GM19023 (cell line): ENCODE results near the gene MBTPS1.

Experiments used
- ATAC-seq: cut with Tn5 transposase; IDR thresholded peaks from one replicate; pipeline ENCODE4 v1.9.1; 2021; ENCODE audit warnings: mild to moderate bottlenecking, moderate library complexity; ENCODE audit not compliant: unreplicated experiment

MBTPS1 gene

GRCh38 chr16:84080378-84080777 is 36.4 kb downstream of the MBTPS1 start:
- no peak for ATAC-seq

DNA sequence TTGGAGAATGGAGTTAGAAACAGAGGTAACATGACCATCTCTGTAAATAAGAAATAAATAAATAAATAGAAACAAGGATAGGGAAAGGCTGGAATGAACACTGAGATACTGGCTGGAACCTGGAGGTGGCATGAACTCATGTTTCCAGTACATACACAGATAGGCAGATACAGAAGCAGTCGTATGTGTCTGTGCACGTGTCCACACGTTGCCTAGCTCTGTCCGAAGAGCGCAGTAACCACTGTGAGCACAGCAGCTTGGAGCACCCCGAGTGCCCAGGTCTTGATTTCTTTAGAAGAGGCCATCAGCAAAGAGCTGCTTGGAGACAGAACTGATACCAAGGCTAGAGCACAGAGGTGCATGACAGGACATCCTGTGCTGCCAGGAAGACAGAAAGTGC is 37.1 kb downstream of the MBTPS1 start:
- ATAC-seq: no peak

DNA sequence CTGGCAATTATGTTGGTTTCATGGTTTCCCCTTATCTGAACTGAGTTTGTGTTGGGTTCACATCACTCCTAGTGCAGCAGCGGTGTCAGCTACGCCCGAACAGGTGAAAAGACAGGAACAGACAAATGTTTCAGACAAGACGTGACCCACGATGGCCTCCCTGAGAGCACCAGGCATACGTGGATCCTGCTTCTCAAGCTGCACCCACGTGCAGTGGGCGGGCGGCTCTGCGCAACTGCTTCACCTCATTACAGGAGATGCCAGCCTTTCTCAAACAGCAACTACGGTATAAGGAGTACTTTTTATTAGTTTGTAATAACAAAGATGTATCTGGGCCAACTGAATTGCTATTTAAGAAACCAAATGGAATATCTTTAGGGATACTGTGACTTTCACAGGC is 41.4 kb downstream of the MBTPS1 start:
- ATAC-seq: no peak

- ATAC-seq: no peak
Measured at GRCh38 chr16:84074721-84075120, 42.0 kb downstream of the MBTPS1 start.

DNA sequence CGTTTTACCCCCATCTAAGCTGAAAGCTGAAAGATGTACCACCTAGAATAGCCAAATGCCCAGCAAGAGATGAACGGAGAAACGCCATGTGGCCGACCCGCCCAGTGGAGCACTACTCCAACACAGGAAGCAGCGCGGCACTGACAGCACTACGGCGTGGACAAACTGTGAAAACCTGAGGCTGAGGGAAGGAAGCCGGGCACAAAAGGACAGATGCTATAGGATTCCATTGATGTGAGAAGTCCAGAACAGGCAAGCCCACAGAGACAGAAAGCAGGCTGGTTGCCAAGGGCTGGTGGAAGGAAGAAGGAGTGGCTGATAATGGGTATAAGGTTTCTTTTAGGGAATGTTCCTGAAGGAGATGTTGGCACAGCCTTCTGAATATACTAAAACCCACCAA is 44.7 kb downstream of the MBTPS1 start:
- no peak for ATAC-seq

DNA sequence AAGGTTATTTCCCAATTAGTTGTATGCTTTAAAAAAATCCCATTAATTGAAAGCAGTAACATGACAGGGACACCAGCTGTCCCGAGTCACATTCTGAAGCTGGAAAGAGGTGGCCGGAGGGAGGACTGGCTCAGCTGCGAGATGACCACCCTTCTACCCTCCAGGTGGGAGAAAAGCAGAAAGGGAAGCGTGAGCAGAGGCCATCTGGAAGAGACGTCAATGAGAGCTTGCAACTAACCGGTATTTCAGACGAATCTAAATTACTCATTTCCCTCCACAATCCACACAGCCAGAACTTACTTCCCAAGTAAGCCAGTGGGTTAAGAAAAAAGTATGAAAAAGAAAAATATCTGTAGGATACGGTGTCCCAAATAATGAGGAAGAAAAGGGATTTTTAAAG is 45.6 kb downstream of the MBTPS1 start:
- no peak for ATAC-seq

- no peak for ATAC-seq
Measured at GRCh38 chr16:84069540-84069939, 47.2 kb downstream of the MBTPS1 start.

DNA sequence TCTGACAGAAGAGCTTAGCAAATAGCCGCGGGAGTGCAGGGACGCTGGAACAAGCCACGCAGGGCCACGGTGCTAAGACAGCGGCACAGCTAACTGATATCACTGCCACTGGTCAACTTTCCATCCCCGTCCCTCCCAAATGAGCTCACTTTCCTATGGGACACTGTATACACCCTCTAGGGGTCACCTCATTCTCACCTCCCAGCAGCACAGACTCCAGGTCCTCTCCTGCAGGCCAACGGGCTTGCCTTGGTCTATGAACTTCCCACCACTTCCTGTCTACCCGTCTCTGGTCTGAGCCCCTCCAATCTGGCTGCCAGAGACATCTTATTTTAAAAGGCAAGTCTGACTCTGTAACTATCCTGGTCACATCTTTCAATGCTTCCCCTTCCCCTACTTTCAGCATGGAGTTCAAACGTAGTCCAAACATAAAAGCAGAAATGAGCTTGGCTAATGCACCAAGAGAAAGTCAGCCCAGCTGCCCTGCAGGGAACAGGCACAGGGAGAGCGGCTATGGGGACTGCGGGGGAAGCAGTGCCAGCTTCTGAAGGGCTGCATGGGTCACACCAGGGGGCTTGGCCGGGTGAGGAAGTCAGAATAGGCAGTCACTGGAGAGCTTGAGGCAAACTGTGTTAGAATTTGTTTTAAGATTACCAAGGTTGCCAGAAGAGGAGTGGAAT is 47.8 kb downstream of the MBTPS1 start:
- no peak for ATAC-seq

- no peak for ATAC-seq
Measured at GRCh38 chr16:84068041-84068440, 48.7 kb downstream of the MBTPS1 start.

GRCh38 chr16:84067640-84068039 is 49.1 kb downstream of the MBTPS1 start:
- ATAC-seq: no peak

DNA sequence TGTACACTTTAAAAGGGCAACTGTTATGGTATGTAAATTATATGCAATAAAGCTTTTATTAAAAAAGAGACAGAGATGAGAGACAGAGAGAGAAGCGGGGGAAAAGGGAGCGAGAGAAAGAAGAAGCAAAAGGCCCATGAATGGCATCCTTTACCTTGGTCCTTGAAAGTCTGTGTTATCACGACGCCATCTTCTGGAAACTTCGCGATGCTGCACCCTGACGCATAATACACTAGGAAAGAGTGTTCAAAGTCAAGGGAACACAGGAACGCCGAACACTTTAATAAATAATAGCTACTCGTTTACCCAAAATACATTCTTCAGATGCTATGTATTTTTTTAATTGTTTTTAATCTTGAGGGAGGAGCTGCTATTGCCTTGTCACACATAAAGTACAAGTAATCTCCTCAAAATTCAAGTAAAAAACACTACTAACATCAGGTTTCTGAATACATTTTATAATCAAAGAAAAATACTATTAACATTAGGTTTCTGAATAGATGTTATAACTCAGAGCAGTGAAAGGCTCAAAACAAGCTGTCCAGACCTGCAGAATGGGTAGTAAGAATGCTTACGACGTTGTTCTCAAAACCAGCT is 51.1 kb downstream of the MBTPS1 start:
- no peak for ATAC-seq

DNA sequence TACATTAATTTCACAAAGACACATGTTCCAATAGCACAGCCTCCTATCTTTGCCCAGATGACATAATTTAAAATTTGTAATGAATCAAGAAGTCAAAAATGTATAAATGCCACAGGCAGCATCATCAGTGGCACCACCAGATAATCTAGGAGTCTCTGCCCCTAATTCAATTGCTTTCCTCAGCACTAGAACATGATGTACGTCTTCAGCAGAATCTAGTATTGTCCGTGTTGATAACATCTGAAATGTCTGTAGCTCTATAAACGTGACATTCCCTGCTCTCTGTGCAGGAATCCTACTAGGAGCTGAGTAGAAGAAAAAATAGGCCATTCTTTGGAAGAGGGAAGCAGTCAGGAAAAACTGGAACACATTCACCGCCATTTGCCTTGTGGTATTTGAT is 52.8 kb downstream of the MBTPS1 start:
- ATAC-seq: no peak

GRCh38 chr16:84062734-84063640 is 53.8 kb downstream of the MBTPS1 start:
- no peak for ATAC-seq

- ATAC-seq: no peak
Measured at GRCh38 chr16:84061236-84061819, 55.4 kb downstream of the MBTPS1 start.

- no peak for ATAC-seq
Measured at GRCh38 chr16:84059946-84060901, 56.5 kb downstream of the MBTPS1 start.

DNA sequence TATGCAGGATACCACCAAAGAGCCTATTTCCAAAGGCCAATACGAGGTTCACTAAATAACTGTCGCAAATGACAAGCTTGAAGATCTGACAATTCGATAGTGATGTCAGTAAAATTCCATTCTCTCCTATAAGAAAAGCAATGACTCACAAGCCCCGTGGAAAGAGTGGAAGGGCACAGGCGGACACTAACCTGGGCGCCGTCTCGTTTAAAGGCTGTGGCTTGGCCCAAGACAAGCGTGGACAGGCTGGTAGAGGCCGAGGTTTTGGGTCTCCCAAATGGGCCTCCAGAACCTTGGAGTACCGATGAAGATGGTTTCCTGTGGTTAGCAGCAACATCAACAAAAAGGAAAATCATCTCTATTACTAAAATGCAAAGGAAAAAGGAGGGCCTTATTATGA is 57.6 kb downstream of the MBTPS1 start:
- ATAC-seq: no peak

DNA sequence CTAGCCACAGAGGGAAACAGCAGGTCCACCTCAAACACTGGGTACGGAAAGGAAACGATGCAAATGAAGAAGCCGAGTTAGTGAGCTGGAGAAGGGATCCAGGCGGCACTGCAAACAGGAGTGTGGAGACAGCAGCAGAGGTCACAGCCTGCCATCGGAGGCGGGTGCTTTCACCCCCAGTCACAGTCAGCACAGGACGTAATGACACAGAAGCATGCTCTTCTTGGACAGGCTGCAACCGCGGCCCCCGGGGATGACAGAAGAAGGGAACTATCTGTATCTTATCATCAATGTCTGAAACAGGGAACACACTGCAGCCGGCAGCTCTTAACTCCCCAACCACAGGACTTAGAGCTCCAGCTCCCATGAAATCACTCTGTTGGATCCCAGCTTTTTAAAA is 58.1 kb downstream of the MBTPS1 start:
- ATAC-seq: no peak

DNA sequence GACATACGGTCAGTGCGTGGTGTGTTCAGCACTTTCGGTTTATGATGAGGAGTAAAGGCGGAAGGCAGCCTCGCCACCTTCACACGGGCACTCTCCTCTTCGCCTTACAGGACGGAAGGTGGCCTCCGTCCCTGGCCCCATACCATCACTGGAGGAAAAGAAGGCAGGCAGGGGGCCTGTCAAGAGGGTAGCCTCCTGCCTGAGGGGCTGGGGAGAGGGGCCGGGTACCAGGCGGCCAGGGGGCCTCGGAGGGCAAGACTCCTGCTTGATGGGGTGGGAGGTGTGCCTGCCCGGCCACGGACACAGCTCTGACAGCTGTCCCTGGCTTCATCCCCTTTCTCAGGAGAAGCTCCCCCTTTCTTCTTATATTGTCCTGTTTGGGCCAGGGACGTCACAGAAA is 58.5 kb downstream of the MBTPS1 start:
- no peak for ATAC-seq

- no peak for ATAC-seq
Measured at GRCh38 chr16:84056933-84057332, 59.8 kb downstream of the MBTPS1 start.
